Measurements from ENCODE around the gene MRPL19.
"Not testable (repeated sequence)": the region's sequence is repeated elsewhere in the genome, so short reads cannot be mapped to it uniquely, and the experiment has no call there.

The MRPL19 gene

GRCh38 chr2:75666911-75667310 lies 20.3 kb downstream of the MRPL19 start:
- no peak overlapping the region for H3K4me3 ChIP-seq (replicated peaks; ENCODE audit: insufficient read depth, low read length)
- no peak for DNase-seq (ENCODE audit: low read depth in 1 of 2, low spot score in 1 of 2)
- no peak overlapping the region for H3K27ac ChIP-seq (replicated peaks)
- no peak for TF ChIP-seq REST (IDR thresholded peaks at IDR 0.05; ENCODE audit: insufficient replicate concordance, low read depth)
- TF ChIP-seq GABPA (IDR thresholded peaks at IDR 0.05; ENCODE audit: low read depth), result no peak
- TF ChIP-seq, protein P1, sequence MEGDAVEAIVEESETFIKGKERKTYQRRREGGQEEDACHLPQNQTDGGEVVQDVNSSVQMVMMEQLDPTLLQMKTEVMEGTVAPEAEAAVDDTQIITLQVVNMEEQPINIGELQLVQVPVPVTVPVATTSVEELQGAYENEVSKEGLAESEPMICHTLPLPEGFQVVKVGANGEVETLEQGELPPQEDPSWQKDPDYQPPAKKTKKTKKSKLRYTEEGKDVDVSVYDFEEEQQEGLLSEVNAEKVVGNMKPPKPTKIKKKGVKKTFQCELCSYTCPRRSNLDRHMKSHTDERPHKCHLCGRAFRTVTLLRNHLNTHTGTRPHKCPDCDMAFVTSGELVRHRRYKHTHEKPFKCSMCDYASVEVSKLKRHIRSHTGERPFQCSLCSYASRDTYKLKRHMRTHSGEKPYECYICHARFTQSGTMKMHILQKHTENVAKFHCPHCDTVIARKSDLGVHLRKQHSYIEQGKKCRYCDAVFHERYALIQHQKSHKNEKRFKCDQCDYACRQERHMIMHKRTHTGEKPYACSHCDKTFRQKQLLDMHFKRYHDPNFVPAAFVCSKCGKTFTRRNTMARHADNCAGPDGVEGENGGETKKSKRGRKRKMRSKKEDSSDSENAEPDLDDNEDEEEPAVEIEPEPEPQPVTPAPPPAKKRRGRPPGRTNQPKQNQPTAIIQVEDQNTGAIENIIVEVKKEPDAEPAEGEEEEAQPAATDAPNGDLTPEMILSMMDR (IDR thresholded peaks at IDR 0.05; ENCODE audit: insufficient read depth, low read length), result no peak
- no peak for TF ChIP-seq POLR2AphosphoS5 (IDR thresholded peaks at IDR 0.05; ENCODE audit: low read depth)
- TF ChIP-seq SPI1 (IDR thresholded peaks at IDR 0.05; ENCODE audit: borderline replicate concordance, low read depth), result no peak
- no peaks in the 10 kb centered on the region for H3K27me3 ChIP-seq (ENCODE audit: insufficient read depth, poor library complexity, severe bottlenecking)

DNA sequence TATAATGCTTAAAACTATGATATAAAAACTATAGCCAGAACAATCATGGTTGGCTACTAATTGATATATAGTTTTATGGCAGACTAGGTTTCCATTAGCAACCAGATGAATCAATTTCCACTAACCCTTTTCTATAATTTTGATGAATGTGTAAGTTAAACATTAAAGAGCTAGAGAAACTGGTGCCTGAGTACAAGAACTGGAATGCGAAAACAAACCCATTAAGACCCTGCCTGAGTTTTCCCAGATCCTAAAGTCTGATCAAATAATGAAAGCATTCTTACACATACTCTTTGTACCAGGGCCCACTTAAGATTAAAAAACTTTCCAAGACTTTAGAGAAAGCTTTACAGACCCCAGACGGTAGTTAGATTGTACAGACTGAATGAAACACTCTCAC lies 21.3 kb downstream of the MRPL19 start:
- H3K27ac ChIP-seq (replicated peaks), result no peak overlapping the region
- DNase-seq (ENCODE audit: low read depth in 1 of 2, low spot score in 1 of 2), result no peak
- no peak overlapping the region for H3K4me3 ChIP-seq (replicated peaks; ENCODE audit: insufficient read depth, low read length)
- no peaks in the 10 kb centered on the region for H3K27me3 ChIP-seq (ENCODE audit: insufficient read depth, poor library complexity, severe bottlenecking)
- no peak for TF ChIP-seq SPI1 (IDR thresholded peaks at IDR 0.05; ENCODE audit: borderline replicate concordance, low read depth)
- TF ChIP-seq, protein P1 (IDR thresholded peaks at IDR 0.05; ENCODE audit: insufficient read depth, low read length), result no peak
- no peak for TF ChIP-seq POLR2AphosphoS5 (IDR thresholded peaks at IDR 0.05; ENCODE audit: low read depth)
- no peak for TF ChIP-seq REST (IDR thresholded peaks at IDR 0.05; ENCODE audit: insufficient replicate concordance, low read depth)
- no peak for TF ChIP-seq GABPA (IDR thresholded peaks at IDR 0.05; ENCODE audit: low read depth)

DNA sequence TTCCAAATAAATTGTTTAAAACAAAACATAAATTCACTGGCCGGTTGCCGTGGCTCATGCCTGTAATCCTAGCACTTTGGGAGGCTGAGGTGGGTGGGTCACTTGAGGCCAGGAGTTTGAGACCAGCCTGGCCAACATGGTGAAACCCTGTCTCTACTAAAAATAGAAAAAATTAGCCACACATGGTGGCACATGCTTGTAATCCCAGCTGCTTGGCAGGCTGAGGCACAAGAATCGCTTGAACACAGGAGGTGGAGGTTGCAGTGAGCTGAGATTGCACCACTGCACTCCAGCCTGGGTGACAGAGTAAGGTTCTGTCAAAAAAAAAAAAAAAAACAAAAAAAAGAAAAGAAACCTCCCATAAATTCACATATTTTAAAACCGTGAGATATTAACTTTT lies 28.8 kb downstream of the MRPL19 start:
- H3K27ac ChIP-seq (replicated peaks); H3K27me3 ChIP-seq (ENCODE audit: insufficient read depth, poor library complexity, severe bottlenecking); DNase-seq (ENCODE audit: low read depth in 1 of 2, low spot score in 1 of 2); H3K4me3 ChIP-seq (replicated peaks; ENCODE audit: insufficient read depth, low read length): not testable (repeated sequence)

GRCh38 chr2:75675908-75676307 lies 29.3 kb downstream of the MRPL19 start:
- DNase-seq (ENCODE audit: low read depth in 1 of 2, low spot score in 1 of 2), result no peak
- TF ChIP-seq SPI1 (IDR thresholded peaks at IDR 0.05; ENCODE audit: borderline replicate concordance, low read depth) (no peak), GABPA (IDR thresholded peaks at IDR 0.05; ENCODE audit: low read depth) (no peak), REST (IDR thresholded peaks at IDR 0.05; ENCODE audit: insufficient replicate concordance, low read depth) (no peak), POLR2AphosphoS5 (IDR thresholded peaks at IDR 0.05; ENCODE audit: low read depth) (no peak)
- TF ChIP-seq, protein P1 (IDR thresholded peaks at IDR 0.05; ENCODE audit: insufficient read depth, low read length), result no peak
- no peak overlapping the region for H3K27ac ChIP-seq (replicated peaks)
- H3K27me3 ChIP-seq (ENCODE audit: insufficient read depth, poor library complexity, severe bottlenecking), result no peaks in the 10 kb centered on the region
- H3K4me3 ChIP-seq (replicated peaks; ENCODE audit: insufficient read depth, low read length), result no peak overlapping the region
